BJ (cell line): ENCODE results near the gene MYH3. TPM values are rescaled to one million over a fixed set of nuclear protein-coding genes. Genes with fewer than 3 reads are reported as not detected.

ENCODE experiments used
- CTCF ChIA-PET: fragments of 350-600 bp; formaldehyde crosslinking; extraction: SDS; loops from one replicate; lab custom pipeline; 2021; ENCODE audit warnings: antibody characterized with exemption, inconsistent platforms; lab: Yijun Ruan, JAX
- POLR2A ChIA-PET: fragments of 300-600 bp; sonication (Branson Sonifier 250); formaldehyde crosslinking; extraction: SDS; loops from one replicate; lab custom pipeline; 2021; ENCODE audit warnings: antibody characterized with exemption; lab: Charles Lee
- DNase-seq: peaks from one replicate; pipeline ENCODE4 v3.0.0-alpha.2; 2011; ENCODE audit warnings: low read depth
- H3K27me3 ChIP-seq: 2 replicates; pipeline ENCODE4 v1.6.0; 2011; ENCODE audit warnings: low read length; ENCODE audit not compliant: control insufficient read depth, insufficient read depth
- H3K36me3 ChIP-seq: 2 replicates; pipeline ENCODE4 v1.5.1; 2011; ENCODE audit warnings: low read length; ENCODE audit not compliant: control insufficient read depth, insufficient read depth
- H3K4me3 ChIP-seq: 2 replicates; pipeline ENCODE4 v1.5.1; 2011; ENCODE audit warnings: low read depth, mild to moderate bottlenecking, control low read depth, low read length
- CTCF ChIP-seq: IDR thresholded peaks from 2 replicates; pipeline ENCODE4 v1.5.1; 2011; ENCODE audit warnings: low read depth, mild to moderate bottlenecking, control low read depth, inconsistent platforms, low read length, moderate library complexity; ENCODE audit not compliant: insufficient read depth
- polyA plus RNA-seq: library from polyadenylated mRNA; depleted of rRNA; stranded (reverse); fragments of >200 nt; gene quantifications from 2 replicates; pipeline ENCODE4 v1.2.3, GENCODE V29; 2011; rRNA removed

MYH3 gene
- polyA plus RNA-seq, 1 experiment, result 1.3 TPM

- no peak overlapping the region for H3K4me3 ChIP-seq
- CTCF ChIA-PET, result interaction anchor here (1.6 kb wide), 1 partner anchor 27 kb away, joined by 7 read pairs; no protein-coding TSS in a partner anchor
- H3K36me3 ChIP-seq, result no peaks in the 10 kb centered on the region
- no peak for TF ChIP-seq CTCF
- DNase-seq, result no peak
- no peaks in the 10 kb centered on the region for H3K27me3 ChIP-seq
- POLR2A ChIA-PET, result no interaction called here
These were observed 67.5 kb downstream of the MYH3 start for GRCh38 chr17:10589553-10590145.

- ChIA-PET CTCF (no interaction called here), POLR2A (no interaction called here)
- no peak for TF ChIP-seq CTCF
- H3K4me3 ChIP-seq, result no peak overlapping the region
- no peak for DNase-seq
- H3K36me3 ChIP-seq, result no peaks in the 10 kb centered on the region
- no peaks in the 10 kb centered on the region for H3K27me3 ChIP-seq
These were observed 71.6 kb downstream of the MYH3 start for GRCh38 chr17:10585529-10585928.

GRCh38 chr17:10583834-10584233 lies 73.3 kb downstream of the MYH3 start:
- CTCF ChIA-PET, result no interaction called here
- POLR2A ChIA-PET, result no interaction called here
- Histone ChIP-seq H3K4me3 (no peak overlapping the region), H3K27me3 (no peaks in the 10 kb centered on the region), H3K36me3 (no peaks in the 10 kb centered on the region)
- TF ChIP-seq CTCF, result no peak
- DNase-seq, result no peak

- H3K27me3 ChIP-seq, result no peaks in the 10 kb centered on the region
- ChIA-PET POLR2A (no interaction called here), CTCF (interaction anchor here (2.1 kb wide), 1 partner anchor 36 kb away, joined by 6 read pairs; no protein-coding TSS in a partner anchor)
- no peaks in the 10 kb centered on the region for H3K36me3 ChIP-seq
- H3K4me3 ChIP-seq, result no peak overlapping the region
- TF ChIP-seq CTCF, result no peak
- DNase-seq, result no peak
These were observed 77.8 kb downstream of the MYH3 start for GRCh38 chr17:10579270-10579669.

Other genes starting within 250 kb of the MYH3 start
- not detected in 2 replicates for gene MYH8, start 235.4 kb downstream of the MYH3 start, polyA plus RNA-seq
- gene MYH4, start 187.8 kb downstream of the MYH3 start, polyA plus RNA-seq, result not detected in 2 replicates
- gene MYH1, start 138.8 kb downstream of the MYH3 start, polyA plus RNA-seq, result 0.01 TPM in 1 of 2 replicates, not detected in the other
- 0.34 and 0.43 TPM in 2 replicates for gene MYH2, start 107.7 kb downstream of the MYH3 start, polyA plus RNA-seq
- 21.7 and 31.1 TPM in 2 replicates for gene SCO1, start 40.2 kb upstream of the MYH3 start, polyA plus RNA-seq
- gene ADPRM, start 40.3 kb upstream of the MYH3 start, polyA plus RNA-seq, result 10.8 and 19.7 TPM in 2 replicates
- gene TMEM220, start 72.7 kb upstream of the MYH3 start, polyA plus RNA-seq, result 12.2 and 20.2 TPM in 2 replicates
- gene TMEM238L, start 146.8 kb upstream of the MYH3 start, polyA plus RNA-seq, result not detected in 2 replicates
- gene PIRT, start 180.8 kb upstream of the MYH3 start, polyA plus RNA-seq, result not detected in 2 replicates